Epithelial cell of proximal tubule (primary cell): ENCODE results near the gene RWDD3. TPM values are rescaled to one million over a fixed set of nuclear protein-coding genes. Genes with fewer than 3 reads are reported as not detected.
A peak's percentile ranks its signal among the peaks of the same experiment; 100 is the strongest.

Experiments used
- DNase-seq: peaks from one replicate; pipeline ENCODE4 v3.0.0-alpha.2; 2011; ENCODE audit warnings: low read depth
- H3K4me3 ChIP-seq: 2 replicates; pipeline ENCODE4 v1.5.1; 2011; ENCODE audit warnings: low read depth, mild to moderate bottlenecking, low read length
- CTCF ChIP-seq: conservative IDR thresholded peaks from 2 replicates; pipeline ENCODE4 v1.5.1; 2012; ENCODE audit warnings: low read depth, mild to moderate bottlenecking, low read length
- total RNA-seq: library from RNA; depleted of rRNA; stranded (reverse); fragments of >200 nt; gene quantifications from 2 replicates; pipeline ENCODE4 v1.2.3, GENCODE V29; 2015

The RWDD3 gene
- total RNA-seq, result 9.8 and 16.7 TPM in 2 replicates

- H3K4me3 ChIP-seq, result peak within 1 kb of the TSS; percentile 83
- no peak for DNase-seq
- peak; percentile 70 for TF ChIP-seq CTCF
Measured at GRCh38 chr1:95233737-95234500, at the start of gene RWDD3. Gene RWDD3 (plus strand): TSS chr1:95234210. CDS start chr1:95234231, 21 bp downstream.

GRCh38 chr1:95186149-95186548 is 47.9 kb upstream of the RWDD3 start:
- DNase-seq, result no peak
- H3K4me3 ChIP-seq, result no peak overlapping the region
- TF ChIP-seq CTCF, result no peak

- no peak for DNase-seq
- no peak overlapping the region for H3K4me3 ChIP-seq
- no peak for TF ChIP-seq CTCF
Measured at GRCh38 chr1:95193591-95193990, 40.4 kb upstream of the RWDD3 start.

- DNase-seq, result no peak
- no peak for TF ChIP-seq CTCF
- no peak overlapping the region for H3K4me3 ChIP-seq
Measured at GRCh38 chr1:95195046-95195445, 39.0 kb upstream of the RWDD3 start.

- no peak overlapping the region for H3K4me3 ChIP-seq
- TF ChIP-seq CTCF, result no peak
- DNase-seq, result no peak
Measured at GRCh38 chr1:95196017-95196416, 38.0 kb upstream of the RWDD3 start.

GRCh38 chr1:95197616-95198252 is 36.3 kb upstream of the RWDD3 start:
- no peak overlapping the region for H3K4me3 ChIP-seq
- DNase-seq, result peak; percentile 7
- TF ChIP-seq CTCF, result no peak
